Measurements from ENCODE around the gene MAMLD1. TPM values are rescaled to one million over a fixed set of nuclear protein-coding genes. Genes with fewer than 3 reads are reported as not detected.

MAMLD1 gene
- total and polyA plus RNA-seq, 9 of the 15 experiments (the other 6 are each of a cell fraction or from before 2014, with no cell fraction given) = 0.12 to 0.18 TPM; not detected in 7

DNA sequence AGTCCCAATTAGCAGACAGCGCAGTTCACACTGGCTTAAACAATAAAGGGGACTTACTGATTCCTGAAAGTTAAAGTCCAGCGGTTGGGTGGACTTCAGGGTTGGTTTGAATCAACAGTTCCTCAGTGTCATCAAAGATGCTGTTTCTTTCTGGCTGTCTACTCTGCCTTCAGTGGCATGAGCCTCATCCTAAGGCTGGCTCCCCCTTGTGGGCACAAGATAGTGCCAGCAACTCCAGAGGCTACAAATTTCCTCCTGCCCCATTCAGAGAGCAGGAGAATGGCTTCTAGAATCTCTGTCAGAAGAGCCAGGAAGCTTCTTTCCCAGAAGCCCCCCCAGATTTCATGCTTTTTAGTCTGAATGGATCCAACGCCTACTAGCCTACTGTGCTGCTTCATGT lies 122.9 kb downstream of the MAMLD1 start (continued):
- TF ChIP-seq TAF15 (IDR thresholded peaks at IDR 0.05; ENCODE audit: low read depth, low read length) = no peak
- TF ChIP-seq, protein P1, sequence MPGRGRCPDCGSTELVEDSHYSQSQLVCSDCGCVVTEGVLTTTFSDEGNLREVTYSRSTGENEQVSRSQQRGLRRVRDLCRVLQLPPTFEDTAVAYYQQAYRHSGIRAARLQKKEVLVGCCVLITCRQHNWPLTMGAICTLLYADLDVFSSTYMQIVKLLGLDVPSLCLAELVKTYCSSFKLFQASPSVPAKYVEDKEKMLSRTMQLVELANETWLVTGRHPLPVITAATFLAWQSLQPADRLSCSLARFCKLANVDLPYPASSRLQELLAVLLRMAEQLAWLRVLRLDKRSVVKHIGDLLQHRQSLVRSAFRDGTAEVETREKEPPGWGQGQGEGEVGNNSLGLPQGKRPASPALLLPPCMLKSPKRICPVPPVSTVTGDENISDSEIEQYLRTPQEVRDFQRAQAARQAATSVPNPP (IDR thresholded peaks at IDR 0.05; ENCODE audit: borderline replicate concordance, insufficient read depth, insufficient read length) = no peak
- TF ChIP-seq, protein P2, sequence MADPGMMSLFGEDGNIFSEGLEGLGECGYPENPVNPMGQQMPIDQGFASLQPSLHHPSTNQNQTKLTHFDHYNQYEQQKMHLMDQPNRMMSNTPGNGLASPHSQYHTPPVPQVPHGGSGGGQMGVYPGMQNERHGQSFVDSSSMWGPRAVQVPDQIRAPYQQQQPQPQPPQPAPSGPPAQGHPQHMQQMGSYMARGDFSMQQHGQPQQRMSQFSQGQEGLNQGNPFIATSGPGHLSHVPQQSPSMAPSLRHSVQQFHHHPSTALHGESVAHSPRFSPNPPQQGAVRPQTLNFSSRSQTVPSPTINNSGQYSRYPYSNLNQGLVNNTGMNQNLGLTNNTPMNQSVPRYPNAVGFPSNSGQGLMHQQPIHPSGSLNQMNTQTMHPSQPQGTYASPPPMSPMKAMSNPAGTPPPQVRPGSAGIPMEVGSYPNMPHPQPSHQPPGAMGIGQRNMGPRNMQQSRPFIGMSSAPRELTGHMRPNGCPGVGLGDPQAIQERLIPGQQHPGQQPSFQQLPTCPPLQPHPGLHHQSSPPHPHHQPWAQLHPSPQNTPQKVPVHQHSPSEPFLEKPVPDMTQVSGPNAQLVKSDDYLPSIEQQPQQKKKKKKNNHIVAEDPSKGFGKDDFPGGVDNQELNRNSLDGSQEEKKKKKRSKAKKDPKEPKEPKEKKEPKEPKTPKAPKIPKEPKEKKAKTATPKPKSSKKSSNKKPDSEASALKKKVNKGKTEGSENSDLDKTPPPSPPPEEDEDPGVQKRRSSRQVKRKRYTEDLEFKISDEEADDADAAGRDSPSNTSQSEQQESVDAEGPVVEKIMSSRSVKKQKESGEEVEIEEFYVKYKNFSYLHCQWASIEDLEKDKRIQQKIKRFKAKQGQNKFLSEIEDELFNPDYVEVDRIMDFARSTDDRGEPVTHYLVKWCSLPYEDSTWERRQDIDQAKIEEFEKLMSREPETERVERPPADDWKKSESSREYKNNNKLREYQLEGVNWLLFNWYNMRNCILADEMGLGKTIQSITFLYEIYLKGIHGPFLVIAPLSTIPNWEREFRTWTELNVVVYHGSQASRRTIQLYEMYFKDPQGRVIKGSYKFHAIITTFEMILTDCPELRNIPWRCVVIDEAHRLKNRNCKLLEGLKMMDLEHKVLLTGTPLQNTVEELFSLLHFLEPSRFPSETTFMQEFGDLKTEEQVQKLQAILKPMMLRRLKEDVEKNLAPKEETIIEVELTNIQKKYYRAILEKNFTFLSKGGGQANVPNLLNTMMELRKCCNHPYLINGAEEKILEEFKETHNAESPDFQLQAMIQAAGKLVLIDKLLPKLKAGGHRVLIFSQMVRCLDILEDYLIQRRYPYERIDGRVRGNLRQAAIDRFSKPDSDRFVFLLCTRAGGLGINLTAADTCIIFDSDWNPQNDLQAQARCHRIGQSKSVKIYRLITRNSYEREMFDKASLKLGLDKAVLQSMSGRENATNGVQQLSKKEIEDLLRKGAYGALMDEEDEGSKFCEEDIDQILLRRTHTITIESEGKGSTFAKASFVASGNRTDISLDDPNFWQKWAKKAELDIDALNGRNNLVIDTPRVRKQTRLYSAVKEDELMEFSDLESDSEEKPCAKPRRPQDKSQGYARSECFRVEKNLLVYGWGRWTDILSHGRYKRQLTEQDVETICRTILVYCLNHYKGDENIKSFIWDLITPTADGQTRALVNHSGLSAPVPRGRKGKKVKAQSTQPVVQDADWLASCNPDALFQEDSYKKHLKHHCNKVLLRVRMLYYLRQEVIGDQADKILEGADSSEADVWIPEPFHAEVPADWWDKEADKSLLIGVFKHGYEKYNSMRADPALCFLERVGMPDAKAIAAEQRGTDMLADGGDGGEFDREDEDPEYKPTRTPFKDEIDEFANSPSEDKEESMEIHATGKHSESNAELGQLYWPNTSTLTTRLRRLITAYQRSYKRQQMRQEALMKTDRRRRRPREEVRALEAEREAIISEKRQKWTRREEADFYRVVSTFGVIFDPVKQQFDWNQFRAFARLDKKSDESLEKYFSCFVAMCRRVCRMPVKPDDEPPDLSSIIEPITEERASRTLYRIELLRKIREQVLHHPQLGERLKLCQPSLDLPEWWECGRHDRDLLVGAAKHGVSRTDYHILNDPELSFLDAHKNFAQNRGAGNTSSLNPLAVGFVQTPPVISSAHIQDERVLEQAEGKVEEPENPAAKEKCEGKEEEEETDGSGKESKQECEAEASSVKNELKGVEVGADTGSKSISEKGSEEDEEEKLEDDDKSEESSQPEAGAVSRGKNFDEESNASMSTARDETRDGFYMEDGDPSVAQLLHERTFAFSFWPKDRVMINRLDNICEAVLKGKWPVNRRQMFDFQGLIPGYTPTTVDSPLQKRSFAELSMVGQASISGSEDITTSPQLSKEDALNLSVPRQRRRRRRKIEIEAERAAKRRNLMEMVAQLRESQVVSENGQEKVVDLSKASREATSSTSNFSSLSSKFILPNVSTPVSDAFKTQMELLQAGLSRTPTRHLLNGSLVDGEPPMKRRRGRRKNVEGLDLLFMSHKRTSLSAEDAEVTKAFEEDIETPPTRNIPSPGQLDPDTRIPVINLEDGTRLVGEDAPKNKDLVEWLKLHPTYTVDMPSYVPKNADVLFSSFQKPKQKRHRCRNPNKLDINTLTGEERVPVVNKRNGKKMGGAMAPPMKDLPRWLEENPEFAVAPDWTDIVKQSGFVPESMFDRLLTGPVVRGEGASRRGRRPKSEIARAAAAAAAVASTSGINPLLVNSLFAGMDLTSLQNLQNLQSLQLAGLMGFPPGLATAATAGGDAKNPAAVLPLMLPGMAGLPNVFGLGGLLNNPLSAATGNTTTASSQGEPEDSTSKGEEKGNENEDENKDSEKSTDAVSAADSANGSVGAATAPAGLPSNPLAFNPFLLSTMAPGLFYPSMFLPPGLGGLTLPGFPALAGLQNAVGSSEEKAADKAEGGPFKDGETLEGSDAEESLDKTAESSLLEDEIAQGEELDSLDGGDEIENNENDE (IDR thresholded peaks at IDR 0.05; ENCODE audit: low read depth, low read length) = no peak
- TF ChIP-seq ILF3 (IDR thresholded peaks at IDR 0.05; ENCODE audit: borderline replicate concordance) = no peak
- no peak for TF ChIP-seq SUPT5H (IDR thresholded peaks at IDR 0.05)

All from K562 (cell line).